Erythroblast (primary cell): Measurements from ENCODE around the gene WDFY4.

ENCODE experiments used
- DNase-seq, 2 experiments: peaks; one replicate each; lab custom pipeline; 2025; lab: John Stamatoyannopoulos, UW
- GATA1 ChIP-seq: IDR thresholded peaks from 2 replicates; pipeline ENCODE4 v1.6.1; 2011; ENCODE audit warnings: low read depth, mild to moderate bottlenecking, control low read depth, low read length, moderate library complexity
- POLR2A ChIP-seq: IDR thresholded peaks from 2 replicates; pipeline ENCODE4 v1.6.1; 2011; ENCODE audit warnings: mild to moderate bottlenecking, low read length

Gene WDFY4

GRCh38 chr10:48821111-48821510 is 136.4 kb downstream of the WDFY4 start:
- TF ChIP-seq POLR2A (no peak), GATA1 (no peak)
- no peak for DNase-seq

DNA sequence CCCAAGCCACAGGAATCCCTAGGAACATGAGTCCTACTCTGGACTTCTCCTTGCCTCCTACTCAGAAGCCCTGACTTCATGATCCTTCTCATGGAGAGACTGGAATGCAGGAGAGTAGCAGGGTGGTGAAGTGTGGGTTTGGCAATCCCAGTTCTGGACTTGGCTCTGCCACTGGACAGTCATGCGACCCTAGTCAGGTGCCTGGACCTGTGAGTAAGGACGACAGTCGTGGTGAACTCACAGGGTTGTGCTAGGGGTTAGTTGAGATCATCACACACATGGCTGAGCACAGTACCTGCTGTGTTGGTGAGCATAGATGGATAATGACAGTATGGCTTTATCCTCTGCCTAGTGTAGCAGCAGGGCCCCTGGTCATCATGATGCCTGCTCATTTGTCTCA is 137.0 kb downstream of the WDFY4 start:
- no peak for DNase-seq
- TF ChIP-seq POLR2A, result no peak
- TF ChIP-seq GATA1, result no peak

- no peak for TF ChIP-seq GATA1
- TF ChIP-seq POLR2A, result no peak
- DNase-seq, result no peak
These were observed 149.0 kb downstream of the WDFY4 start for GRCh38 chr10:48833674-48834073.

DNA sequence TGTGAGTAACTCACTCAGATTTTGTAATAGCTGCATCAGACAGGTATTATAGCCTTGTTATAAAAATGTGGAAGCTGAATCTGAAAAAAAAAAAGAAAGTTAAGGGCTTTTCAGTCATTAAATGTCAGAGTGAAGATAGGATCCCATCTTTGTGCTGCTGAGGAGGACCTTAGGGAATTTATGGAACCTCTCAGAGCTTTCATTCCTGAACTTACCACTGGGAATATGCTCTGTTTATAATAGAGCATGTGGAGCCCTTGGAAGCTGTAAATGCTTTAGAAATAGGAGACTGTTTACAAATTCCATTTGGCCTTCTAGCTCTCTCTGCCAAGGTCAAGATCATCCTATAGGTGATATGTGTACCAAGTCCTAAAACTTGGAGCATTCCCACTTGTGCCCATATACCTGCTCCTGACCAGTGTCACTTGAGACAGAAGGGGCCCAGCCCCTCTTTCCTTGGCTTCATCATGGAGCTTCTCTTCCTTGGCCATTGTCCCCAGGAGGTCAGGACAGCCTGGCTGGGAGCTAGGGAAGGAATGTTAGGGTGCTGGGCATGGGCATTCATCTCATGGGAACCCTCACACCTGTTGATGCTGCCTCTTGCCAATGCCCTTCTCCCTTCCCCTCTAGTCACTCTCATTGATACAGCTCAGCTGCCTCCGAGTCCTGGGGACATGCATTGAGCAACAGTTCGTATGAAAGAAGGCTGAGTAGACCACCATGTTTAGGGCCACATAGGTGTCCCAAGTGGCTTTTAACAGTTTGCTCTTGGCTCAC is 149.7 kb downstream of the WDFY4 start:
- no peak for TF ChIP-seq POLR2A
- TF ChIP-seq GATA1, result no peak
- no peak for DNase-seq

DNA sequence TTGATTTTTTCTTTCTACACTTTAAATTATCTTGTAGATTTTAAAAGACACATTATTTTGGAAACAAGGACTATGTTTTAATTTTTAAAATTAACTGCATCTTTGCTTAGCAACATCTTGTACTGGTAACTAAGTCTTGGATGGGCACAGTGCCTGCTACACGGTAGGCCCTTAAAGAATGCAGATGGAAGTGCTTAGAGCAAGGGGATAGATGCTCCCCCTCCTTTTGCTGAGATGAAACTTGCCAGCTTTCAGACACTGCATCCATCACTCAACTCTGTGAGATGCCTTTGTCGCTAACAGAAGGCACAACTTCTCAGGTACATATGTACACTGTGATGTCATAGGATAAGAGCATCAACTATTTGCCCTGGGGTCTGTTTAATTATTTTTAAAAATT is 151.1 kb downstream of the WDFY4 start:
- DNase-seq, result no peak
- no peak for TF ChIP-seq POLR2A
- no peak for TF ChIP-seq GATA1

- no peak for DNase-seq
- TF ChIP-seq POLR2A (no peak), GATA1 (no peak)
These were observed 151.9 kb downstream of the WDFY4 start for GRCh38 chr10:48836605-48837004.

DNA sequence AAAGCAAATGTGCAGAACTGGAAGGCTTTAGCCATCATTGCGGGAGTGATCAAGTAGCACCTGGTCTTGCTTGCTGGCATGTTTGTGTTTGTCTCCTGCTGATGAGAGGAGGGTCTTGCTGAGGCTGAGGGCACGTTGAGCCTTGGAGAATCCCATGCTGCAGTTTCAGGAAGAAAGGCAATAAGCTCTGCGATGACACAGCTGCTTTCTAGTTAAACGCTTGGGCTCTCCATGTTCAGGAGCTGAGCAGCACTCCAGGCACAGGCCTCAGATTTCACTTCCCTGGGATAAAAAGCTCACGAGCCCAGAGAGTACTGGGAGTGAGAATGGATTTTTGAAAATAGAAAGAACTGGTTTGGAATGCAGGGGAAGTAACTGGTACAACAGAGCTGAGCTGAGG is 154.2 kb downstream of the WDFY4 start:
- no peak for DNase-seq
- TF ChIP-seq POLR2A (no peak), GATA1 (no peak)

- TF ChIP-seq POLR2A (no peak), GATA1 (no peak)
- DNase-seq, result no peak
These were observed 155.4 kb downstream of the WDFY4 start for GRCh38 chr10:48839809-48840679.

- no peak for DNase-seq
- no peak for TF ChIP-seq POLR2A
- TF ChIP-seq GATA1, result no peak
These were observed 157.6 kb downstream of the WDFY4 start for GRCh38 chr10:48842231-48842630.

- DNase-seq, result no peak
- TF ChIP-seq GATA1, result no peak
These were observed 158.5 kb downstream of the WDFY4 start for GRCh38 chr10:48843198-48843597.

DNA sequence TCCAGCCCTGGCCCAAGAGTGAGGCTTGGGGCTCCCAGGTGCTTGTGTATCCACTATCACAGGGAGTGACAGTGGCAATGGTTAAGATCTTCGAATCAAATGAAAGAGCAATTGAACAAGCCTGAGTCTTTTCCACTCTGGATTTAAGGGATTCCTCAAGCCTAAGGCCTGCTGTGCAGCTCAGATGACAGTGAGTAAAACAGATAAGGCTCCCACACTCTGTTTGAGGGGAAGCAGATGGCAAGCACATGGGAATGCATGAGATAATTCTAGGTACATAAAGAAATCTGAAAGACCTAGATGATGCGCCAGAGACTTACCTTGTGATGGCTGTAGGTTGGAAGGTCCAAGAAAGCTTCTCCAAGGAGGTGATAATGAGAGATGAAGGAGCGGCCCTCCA is 159.9 kb downstream of the WDFY4 start:
- TF ChIP-seq GATA1 (no peak), POLR2A (no peak)
- no peak for DNase-seq

DNA sequence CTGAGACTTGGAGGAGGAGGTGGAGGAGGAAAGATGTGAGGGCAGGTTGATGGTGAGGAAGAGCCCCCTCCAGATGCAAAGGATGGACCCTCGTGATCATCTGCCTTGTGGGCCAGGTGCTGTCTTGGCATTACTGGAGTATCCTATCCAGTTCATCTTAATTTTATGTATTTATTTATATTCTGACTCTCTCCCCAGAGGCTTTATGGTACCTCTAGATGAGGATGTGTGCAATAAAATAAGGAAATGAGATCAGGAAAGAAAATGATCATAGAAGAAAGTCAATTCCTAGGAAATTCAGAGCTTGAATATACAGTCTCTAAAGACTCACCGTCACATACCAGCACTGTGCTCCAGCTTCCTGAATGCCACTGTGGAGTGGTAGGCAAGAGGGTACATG is 160.8 kb downstream of the WDFY4 start:
- no peak for TF ChIP-seq GATA1
- no peak for TF ChIP-seq POLR2A
- DNase-seq, result no peak

- no peak for TF ChIP-seq GATA1
- no peak for TF ChIP-seq POLR2A
- no peak for DNase-seq
These were observed 163.0 kb downstream of the WDFY4 start for GRCh38 chr10:48847691-48848090.

DNA sequence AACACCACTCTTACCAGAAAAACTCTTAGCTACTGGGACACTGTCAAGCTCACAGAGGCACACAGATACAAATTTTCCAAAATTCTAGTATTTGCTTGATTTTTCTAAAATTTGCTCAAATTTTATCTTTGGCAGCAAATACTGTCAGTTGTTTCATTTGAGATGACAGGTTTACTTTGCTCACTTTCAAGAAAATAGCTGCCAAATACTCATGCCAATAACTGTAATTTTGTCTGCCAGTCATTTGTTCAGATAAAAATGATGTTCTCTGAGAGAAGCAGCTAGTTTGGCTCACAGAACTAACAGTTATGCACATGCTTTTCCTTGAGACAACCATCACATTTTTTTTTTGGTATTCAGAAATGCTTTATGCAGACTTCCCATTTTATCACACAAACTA is 172.2 kb downstream of the WDFY4 start:
- TF ChIP-seq POLR2A (no peak), GATA1 (no peak)
- no peak for DNase-seq
